ENCODE results near the gene FKBP1B.
A peak's percentile ranks its signal among the peaks of the same experiment; 100 is the strongest.

The FKBP1B gene

GRCh38 chr2:24022975-24023575 is 26.5 kb upstream of the FKBP1B start:
- DNase-seq, result no peak

GRCh38 chr2:24024018-24024417 is 25.5 kb upstream of the FKBP1B start:
- no peak for DNase-seq

GRCh38 chr2:24024996-24025663 is 24.4 kb upstream of the FKBP1B start:
- DNase-seq, result no peak

DNA sequence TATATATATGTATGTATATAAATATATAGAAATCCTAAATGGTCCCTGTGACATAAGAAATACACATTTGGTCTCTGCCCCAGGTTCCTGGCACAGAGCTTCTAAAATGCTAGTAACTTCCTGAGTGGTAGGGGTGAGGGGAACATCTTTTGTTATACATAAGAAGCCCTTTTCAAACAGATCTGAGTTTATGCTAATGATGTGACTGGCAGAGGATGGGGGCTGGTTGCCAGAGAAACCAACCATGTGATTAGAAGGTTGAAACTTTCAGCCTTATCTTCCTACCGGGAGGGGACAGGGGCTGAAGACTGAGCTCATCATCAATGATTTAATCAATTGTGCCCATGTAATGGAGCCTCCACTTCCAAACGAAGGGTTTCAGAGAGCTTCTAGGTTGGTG is 23.3 kb upstream of the FKBP1B start:
- DNase-seq, result no peak

GRCh38 chr2:24038786-24039499 is 10.6 kb upstream of the FKBP1B start:
- no peak for DNase-seq

GRCh38 chr2:24040511-24040910 is 9.0 kb upstream of the FKBP1B start:
- DNase-seq, result no peak

DNA sequence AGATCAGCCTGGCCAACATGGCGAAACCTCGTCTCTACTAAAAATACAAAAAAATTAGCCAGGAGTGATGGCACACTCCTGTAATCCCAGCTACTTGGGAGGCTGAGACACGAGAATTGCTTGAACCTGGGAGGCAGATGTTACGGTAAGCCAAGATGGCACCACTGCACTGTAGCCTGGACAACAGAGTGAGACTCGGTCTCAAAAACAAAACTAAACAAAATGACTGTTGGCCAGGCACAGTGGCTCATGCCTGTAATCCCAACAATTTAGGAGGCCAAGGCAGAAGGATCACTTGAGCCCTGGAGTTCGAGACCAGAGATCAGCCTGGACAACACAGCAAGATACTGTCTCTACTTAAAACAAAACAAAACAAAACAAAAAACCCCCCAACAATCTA is 6.4 kb upstream of the FKBP1B start:
- peak; percentile 26 for DNase-seq

DNA sequence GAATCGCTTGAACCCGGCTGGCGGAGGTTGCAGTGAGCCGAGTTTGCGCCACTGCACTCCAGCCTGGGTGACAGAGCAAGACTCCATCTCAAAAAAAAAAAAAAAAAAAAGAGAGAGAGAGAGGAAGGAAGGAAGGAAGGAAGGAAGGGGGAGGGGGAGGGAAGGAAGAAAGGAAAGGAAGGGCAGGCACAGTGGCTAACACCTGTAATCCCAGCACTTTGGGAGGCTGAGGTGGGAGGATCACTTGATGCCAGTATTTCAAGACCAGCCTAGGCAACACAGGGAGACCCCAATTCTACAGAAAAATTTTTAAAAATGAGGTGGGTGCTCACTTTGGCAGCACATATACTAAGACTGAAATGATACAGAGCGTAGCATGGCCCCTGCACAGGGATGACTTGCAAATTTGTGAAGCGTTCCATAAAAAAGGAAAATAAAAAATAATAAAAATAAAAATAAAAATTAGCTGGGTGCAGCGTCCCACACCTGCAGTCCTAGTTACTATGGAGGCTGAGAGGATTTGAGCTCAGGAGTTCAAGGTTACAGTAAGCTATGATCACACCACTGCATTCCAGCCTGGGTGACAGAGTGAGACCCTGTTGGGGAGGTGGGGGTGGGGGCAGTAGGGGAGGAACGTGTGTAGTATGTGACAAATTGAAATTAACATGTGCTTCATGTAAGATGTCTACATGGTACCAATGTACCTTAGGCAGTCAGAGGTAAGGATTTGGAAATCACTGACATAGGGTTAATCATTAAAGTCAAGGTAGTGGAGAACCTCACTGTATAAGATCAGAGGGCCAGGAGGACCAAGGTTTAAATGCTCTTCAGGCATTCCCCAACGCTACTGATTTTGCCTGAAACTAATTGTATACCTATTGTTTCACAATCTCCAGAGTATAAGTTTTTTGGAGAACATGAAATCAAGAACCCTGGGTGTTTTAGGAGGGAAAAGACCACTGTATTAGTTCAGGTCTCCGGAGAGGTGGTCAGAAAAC is 3.7 kb upstream of the FKBP1B start:
- no peak for DNase-seq

DNA sequence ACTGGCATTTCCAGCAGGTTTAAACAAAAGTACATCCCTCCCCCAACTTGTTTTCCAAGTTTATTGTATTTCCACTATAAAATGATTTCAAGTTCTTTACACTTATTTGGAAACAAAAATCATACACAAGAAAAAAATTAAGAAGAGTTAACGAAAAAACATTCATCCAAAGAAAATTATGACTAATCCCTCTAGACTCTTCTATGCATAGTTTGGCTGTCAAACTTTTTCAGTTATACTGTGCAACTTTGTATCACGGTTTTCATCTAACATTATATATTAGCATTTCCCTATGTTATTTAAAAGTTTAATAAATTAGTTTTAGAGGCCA is 3.0 kb upstream of the FKBP1B start:
- DNase-seq, result no peak

- DNase-seq, result peak; percentile 100
Measured at GRCh38 chr2:24046930-24047702, 2.4 kb upstream of the FKBP1B start, which contains the start of gene WDCP. Gene WDCP, minus strand, starts transcription at chr2:24047391. Its CDS starts 7,897 bp downstream, at chr2:24039494.

DNA sequence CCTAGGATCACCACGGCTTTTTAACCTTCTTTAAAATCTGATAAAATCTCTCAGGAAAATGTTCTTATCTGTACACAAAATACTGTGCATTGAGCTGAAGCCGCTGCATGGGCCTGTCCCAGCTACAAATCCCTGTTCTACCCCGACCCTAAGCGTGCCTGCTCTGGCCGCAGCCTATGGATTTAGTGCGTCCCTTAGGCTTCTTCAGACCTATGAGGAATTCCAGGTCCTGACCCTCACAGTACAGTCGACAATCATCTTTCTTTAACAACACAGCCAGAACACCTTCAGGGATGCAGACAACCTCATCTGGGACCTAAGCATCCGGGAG is 1.9 kb upstream of the FKBP1B start:
- no peak for DNase-seq

GRCh38 chr2:24048769-24049484 is 614 bp upstream of the FKBP1B start:
- peak; percentile 61 for DNase-seq

DNA sequence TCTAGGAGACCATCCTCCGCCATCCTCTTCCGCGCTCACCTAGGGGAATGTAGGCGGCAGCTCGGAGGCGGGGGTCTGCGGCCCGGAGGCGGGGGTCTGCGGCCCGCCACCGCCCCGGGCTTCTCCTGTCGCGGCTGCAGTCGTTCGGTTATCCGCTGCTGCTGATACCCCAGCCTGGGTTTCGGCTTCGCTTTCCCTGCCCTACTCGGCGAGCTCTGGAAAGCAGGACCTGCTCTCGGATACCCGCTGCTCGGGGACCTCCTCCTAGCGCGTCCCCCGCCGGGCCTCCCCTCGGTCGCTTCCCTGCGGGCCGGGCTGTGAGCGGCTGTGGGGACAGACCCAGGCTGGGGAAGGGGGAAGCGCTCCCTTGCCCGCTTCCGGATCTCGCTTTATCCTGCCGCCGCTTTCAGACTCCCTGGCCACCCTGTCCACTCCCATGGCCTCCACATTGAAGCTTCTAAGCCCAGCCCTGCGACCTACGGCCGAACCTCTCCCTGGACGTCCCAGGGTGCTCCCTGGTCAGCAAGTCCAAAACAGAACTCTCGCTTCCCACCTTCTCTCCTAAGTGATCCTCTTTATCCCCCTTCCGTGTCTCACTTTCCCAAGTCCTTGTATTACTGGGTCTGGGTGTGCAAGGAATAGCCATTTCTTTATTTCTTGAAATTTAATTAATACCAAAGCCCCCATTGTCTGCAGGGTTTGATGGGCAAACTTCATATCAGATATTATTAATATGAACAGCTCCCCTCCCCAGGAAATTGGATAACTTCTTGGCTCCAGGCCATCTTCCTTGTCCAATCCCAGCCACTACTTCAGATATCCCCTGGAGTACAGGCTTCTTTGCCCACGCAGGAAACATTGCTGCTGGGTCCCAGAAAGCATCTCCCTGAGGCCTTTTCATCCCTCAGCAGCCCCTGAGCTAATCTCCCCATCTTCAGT is 769 bp downstream of the FKBP1B start:
- peak; percentile 50 for DNase-seq

GRCh38 chr2:24051833-24052232 is 2.3 kb downstream of the FKBP1B start:
- DNase-seq, result no peak

DNA sequence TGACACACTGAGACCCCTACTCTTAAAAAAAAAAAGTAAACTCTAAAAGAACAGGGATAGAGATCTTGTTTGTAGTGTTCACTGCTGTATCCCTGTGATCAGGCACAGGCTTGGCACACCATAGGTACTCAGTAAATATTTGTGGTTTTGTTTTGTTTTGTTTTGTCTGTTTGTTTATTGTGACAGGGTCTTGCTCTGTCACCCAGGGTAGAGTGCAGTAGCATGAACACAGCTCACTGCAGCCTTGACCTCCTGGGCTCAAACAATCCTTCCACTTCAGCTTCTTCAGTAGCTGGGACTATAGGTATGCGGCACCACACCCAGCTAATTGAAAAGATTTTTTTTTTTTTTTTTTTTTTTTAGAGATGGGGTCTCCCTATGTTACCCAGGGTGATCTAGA is 3.4 kb downstream of the FKBP1B start:
- no peak for DNase-seq

DNA sequence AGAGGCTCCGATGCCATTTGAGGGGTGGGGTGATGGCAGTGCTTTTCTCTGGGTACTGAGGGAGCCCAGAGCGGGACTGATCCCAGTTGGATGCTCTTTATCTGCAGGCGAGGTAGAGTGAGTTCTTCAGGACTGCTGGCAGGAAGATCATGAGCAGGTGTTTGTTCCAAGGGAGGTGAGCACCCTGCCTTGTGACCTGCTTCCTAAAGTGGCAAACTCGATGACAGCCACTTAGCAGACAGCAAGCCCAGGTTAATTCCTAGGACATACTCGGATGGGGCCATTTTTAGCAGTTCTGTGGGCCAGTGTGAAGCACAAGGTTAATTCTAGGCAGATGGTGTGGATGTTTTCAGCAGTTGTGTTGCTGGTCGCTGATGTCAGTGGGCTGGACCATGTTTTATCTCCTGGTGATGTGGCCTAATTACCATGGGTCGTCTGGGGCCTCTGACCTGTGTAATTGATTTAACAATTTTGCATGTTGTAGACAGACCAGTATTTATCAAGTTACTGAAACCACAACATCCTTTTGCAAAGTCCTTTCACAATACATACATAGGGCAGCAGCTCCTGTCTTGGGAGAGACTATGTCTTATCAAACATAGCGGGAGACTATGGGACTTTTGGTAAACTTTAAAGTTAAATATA is 4.9 kb downstream of the FKBP1B start:
- no peak for DNase-seq

DNA sequence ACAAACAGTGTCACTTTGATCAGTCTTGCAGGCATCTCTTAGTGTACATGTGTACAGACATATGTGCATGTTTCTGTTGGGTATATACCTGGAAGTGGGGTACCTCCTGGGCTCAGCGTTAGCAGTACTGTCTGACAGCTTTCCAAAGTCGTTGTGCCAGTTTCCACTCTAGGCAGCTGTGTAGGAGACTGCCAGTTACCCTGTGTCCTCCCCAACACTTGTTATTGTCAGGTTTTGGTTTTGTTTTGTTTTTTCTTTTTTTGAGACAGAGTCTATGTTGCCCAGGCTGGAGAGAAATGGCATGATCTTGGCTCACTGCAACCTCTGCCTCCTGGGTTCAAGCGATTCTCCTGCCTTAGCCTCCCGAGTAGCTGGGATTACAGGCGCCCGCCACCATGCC is 6.2 kb downstream of the FKBP1B start:
- no peak for DNase-seq

- no peak for DNase-seq
Measured at GRCh38 chr2:24058564-24059271, 9.2 kb downstream of the FKBP1B start.

- DNase-seq, result no peak
Measured at GRCh38 chr2:24065341-24065740, 15.8 kb downstream of the FKBP1B start.

All from NCI-H82 (cell line).